Measurements from ENCODE around the gene HDGF.

- TF ChIP-seq CTCF (IDR thresholded peaks at IDR 0.05 in 2 of 3, conservative IDR thresholded peaks at IDR 0.05 in 1 of 3; ENCODE audit: insufficient read depth in 2 of 3, low read depth in 1 of 3, low read length in 3 of 3) (no peak), POLR2A (conservative IDR thresholded peaks at IDR 0.05) (no peak), ZBTB34 (CRISPR knock-in tag; IDR thresholded peaks at IDR 0.05) (no peak), ZNF324 (CRISPR knock-in tag; IDR thresholded peaks at IDR 0.05) (no peak), NR2C2 (CRISPR knock-in tag; IDR thresholded peaks at IDR 0.05) (no peak), NR2C2 (tag; IDR thresholded peaks at IDR 0.05) (no peak), RFX1 (IDR thresholded peaks at IDR 0.05) (no peak), OTX1 (CRISPR knock-in tag; IDR thresholded peaks at IDR 0.05) (no peak)
Measured at GRCh38 chr1:156697481-156697880, 54.0 kb downstream of the HDGF start.

Data from K562 (cell line).